Measurements from ENCODE around the gene INTS13.

DNA sequence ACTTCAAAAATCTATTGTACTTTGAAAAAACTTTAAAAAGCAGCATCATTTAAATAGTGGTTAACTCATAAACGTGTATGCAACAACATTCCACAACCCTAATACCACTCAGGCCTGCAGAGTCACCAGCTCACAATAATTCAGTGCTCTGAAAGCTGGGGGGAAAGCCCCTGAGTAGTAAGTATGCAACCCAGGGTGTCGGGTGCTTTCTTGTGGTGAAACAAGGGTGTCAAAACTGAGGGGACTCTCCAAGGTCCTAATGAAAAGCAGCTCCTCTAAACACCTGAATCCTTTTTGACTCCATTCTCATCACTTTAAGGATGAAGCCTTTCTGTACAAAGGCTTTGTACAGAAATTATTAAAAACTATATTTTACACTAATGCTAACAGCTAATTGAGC lies 34.2 kb upstream of the INTS13 start:
- TF ChIP-seq POLR2AphosphoS5 (IDR thresholded peaks at IDR 0.05): no peak
- TF ChIP-seq, protein P1, sequence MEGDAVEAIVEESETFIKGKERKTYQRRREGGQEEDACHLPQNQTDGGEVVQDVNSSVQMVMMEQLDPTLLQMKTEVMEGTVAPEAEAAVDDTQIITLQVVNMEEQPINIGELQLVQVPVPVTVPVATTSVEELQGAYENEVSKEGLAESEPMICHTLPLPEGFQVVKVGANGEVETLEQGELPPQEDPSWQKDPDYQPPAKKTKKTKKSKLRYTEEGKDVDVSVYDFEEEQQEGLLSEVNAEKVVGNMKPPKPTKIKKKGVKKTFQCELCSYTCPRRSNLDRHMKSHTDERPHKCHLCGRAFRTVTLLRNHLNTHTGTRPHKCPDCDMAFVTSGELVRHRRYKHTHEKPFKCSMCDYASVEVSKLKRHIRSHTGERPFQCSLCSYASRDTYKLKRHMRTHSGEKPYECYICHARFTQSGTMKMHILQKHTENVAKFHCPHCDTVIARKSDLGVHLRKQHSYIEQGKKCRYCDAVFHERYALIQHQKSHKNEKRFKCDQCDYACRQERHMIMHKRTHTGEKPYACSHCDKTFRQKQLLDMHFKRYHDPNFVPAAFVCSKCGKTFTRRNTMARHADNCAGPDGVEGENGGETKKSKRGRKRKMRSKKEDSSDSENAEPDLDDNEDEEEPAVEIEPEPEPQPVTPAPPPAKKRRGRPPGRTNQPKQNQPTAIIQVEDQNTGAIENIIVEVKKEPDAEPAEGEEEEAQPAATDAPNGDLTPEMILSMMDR (IDR thresholded peaks at IDR 0.05): no peak
- no peak for TF ChIP-seq POLR2A (IDR thresholded peaks at IDR 0.05)

Measured in sigmoid colon (tissue), 4 donors.